HepG2 (cell line): ENCODE results near the gene SH3TC2. TPM values are rescaled to one million over a fixed set of nuclear protein-coding genes. Genes with fewer than 3 reads are reported as not detected.

Experiments
- ATAC-seq: fragments of 200-7000 bp; cut with Tn5 transposase; 3 replicates; pipeline ENCODE4 v1.9.1; 2020; ENCODE audit warnings: mild to moderate bottlenecking, moderate library complexity
- BruUV-seq: library from RNA; stranded (reverse); fragments of 400-500 nt; replicated peaks from 2 replicates; lab custom pipeline; 2021; lab: Mats Ljungman, UMichigan
- CTCF ChIA-PET: fragments of 300-600 bp; formaldehyde crosslinking; extraction: SDS; loops from one replicate; lab custom pipeline; 2021; ENCODE audit warnings: low total read pairs, inconsistent platforms, low intra/inter-chr PET ratio; lab: Yijun Ruan, JAX
- POLR2A ChIA-PET: fragments of 350-600 bp; sonication (Branson Sonifier 250); formaldehyde crosslinking; loops from one replicate; lab custom pipeline; 2020; ENCODE audit warnings: antibody characterized with exemption, inconsistent platforms; lab: Yijun Ruan, JAX
- DNase-seq: peaks from one replicate; pipeline ENCODE4 v3.0.0-alpha.2; 2015; ENCODE audit warnings: low spot score
- FAIRE-seq: peaks from 3 replicates; lab custom pipeline; 2011; peaks lifted over from hg19 to GRCh38; lab: Jason Lieb, UNC
- H2AFZ ChIP-seq: one replicate; pipeline ENCODE4 v1.6.1; 2011; ENCODE audit warnings: low read length, inconsistent platforms
- H3K27ac ChIP-seq: fragments of 300-600 bp; 3 replicates; pipeline ENCODE4 v1.8.0; 2011; ENCODE audit warnings: mixed run types, mild to moderate bottlenecking, mixed read lengths, low read length, inconsistent platforms; ENCODE audit not compliant: insufficient read depth; ENCODE audit errors: extremely low read length
- H3K27me3 ChIP-seq, 2 experiments: fragments of 200-600 bp in 1 of 2; 2 replicates in 1 of 2; 3 replicates in 1 of 2; pipeline versions ENCODE4 v1.6.0 to v1.8.0; 2011; ENCODE audit warnings: low read length in 2 of 2, mild to moderate bottlenecking in 2 of 2, moderate library complexity in 2 of 2, inconsistent platforms in 1 of 2; ENCODE audit not compliant: insufficient read depth in 2 of 2, control insufficient read depth in 1 of 2
- H3K36me3 ChIP-seq, 2 experiments: fragments of 200-600 bp in 1 of 2; replicated peaks in 1 of 2; 2 replicates in 1 of 2; 3 replicates in 1 of 2; pipeline versions ENCODE4 v1.5.1 to v1.8.0; 2011; ENCODE audit warnings: low read length in 2 of 2, inconsistent platforms in 1 of 2; ENCODE audit not compliant: insufficient read depth in 2 of 2, control insufficient read depth in 1 of 2
- H3K4me1 ChIP-seq: 2 replicates; pipeline ENCODE4 v1.5.1; 2012; ENCODE audit warnings: low read length, inconsistent platforms; ENCODE audit not compliant: insufficient read depth
- H3K4me2 ChIP-seq: 2 replicates; pipeline ENCODE4 v1.6.0; 2011; ENCODE audit warnings: low read depth, low read length, inconsistent platforms
- H3K4me3 ChIP-seq, 3 experiments: fragments of 200-600 bp in 1 of 3; sonication (generic), shearing (Covaris generic) in 1 of 3; replicated peaks in 1 of 3; 2 replicates each; pipeline ENCODE4 v1.5.1; 2011 to 2016; ENCODE audit warnings: low read length in 3 of 3, inconsistent platforms in 2 of 3, low read depth in 2 of 3, mild to moderate bottlenecking in 2 of 3, control low read depth in 1 of 3, mixed read lengths in 1 of 3; ENCODE audit not compliant: insufficient read depth in 1 of 3
- H3K79me2 ChIP-seq: one replicate; pipeline ENCODE4 v1.6.1; 2011; ENCODE audit warnings: low read length, inconsistent platforms; ENCODE audit not compliant: insufficient read depth
- H3K9ac ChIP-seq: 2 replicates; pipeline ENCODE4 v1.6.0; 2011; ENCODE audit warnings: mild to moderate bottlenecking, low read depth, low read length, inconsistent platforms; ENCODE audit not compliant: insufficient read depth
- H3K9me3 ChIP-seq: 2 replicates; pipeline ENCODE4 v1.5.1; 2012; ENCODE audit warnings: mild to moderate bottlenecking, low read length
- H4K20me1 ChIP-seq: 2 replicates; pipeline ENCODE4 v1.6.0; 2011; ENCODE audit warnings: inconsistent platforms, mild to moderate bottlenecking, low read length, moderate library complexity; ENCODE audit not compliant: insufficient read depth
- ATF6 ChIP-seq: sonication (generic); formaldehyde crosslinking; conservative IDR thresholded peaks from 2 replicates; pipeline ENCODE4 v1.4.0; 2020; ENCODE audit warnings: missing genetic modification reagents
- CBX1 ChIP-seq: IDR thresholded peaks from one replicate; pipeline ENCODE4 v1.6.1; 2016; ENCODE audit warnings: antibody characterized with exemption, low read depth
- DNMT3B ChIP-seq: conservative IDR thresholded peaks from 2 replicates; pipeline ENCODE4 v1.6.1; 2016; ENCODE audit warnings: missing biosample characterization, control low read depth
- HNF1B ChIP-seq: sonication (generic); formaldehyde crosslinking; IDR thresholded peaks from 2 replicates; pipeline ENCODE4 v1.5.1; 2020; ENCODE audit warnings: mild to moderate bottlenecking, moderate library complexity, missing genetic modification reagents
- ISX ChIP-seq: sonication (generic); formaldehyde crosslinking; conservative IDR thresholded peaks from 2 replicates; pipeline ENCODE4 v1.5.0; 2020; ENCODE audit warnings: missing genetic modification reagents
- MXI1 ChIP-seq: IDR thresholded peaks from 3 replicates; pipeline ENCODE4 v1.6.1; 2012; ENCODE audit warnings: low read depth, low read length, inconsistent platforms, borderline replicate concordance
- THAP11 ChIP-seq: IDR thresholded peaks from 2 replicates; pipeline ENCODE4 v1.6.1; 2016; ENCODE audit warnings: missing biosample characterization, missing genetic modification reagents
- ZNF253 ChIP-seq: sonication (generic); formaldehyde crosslinking; IDR thresholded peaks from 2 replicates; pipeline ENCODE4 v1.8.0; 2022; ENCODE audit warnings: mild to moderate bottlenecking, missing genetic modification reagents, borderline replicate concordance
- ZXDC ChIP-seq: sonication (generic); formaldehyde crosslinking; IDR thresholded peaks from 2 replicates; pipeline ENCODE4 v1.5.0; 2020; ENCODE audit warnings: mild to moderate bottlenecking, missing genetic modification reagents
- WGBS: methylation state at CpG from one replicate; pipeline ENCODE4 v1.1.6; 2017; ENCODE audit warnings: low lambda C conversion rate; 5-methylcytosine and 5-hydroxymethylcytosine counted together
- in situ Hi-C: cut with HindIII; loops from 2 replicates; pipeline ENCODE4 v1.10.0; 2017; ENCODE audit warnings: low pct_unique_long_range_greater_than_20kb; ENCODE audit not compliant: extremely low pct_ligation_motif_present
- intact Hi-C: fragments of 100-400 bp; cut with micrococcal nuclease; formaldehyde crosslinking; loops from one replicate; pipeline ENCODE4 v1.10.0; 2022; ENCODE audit not compliant: unreplicated experiment
- polyA plus RNA-seq, 8 experiments: library from polyadenylated mRNA; depleted of rRNA in 3 of 8; stranded (reverse) in 7 of 8; unstranded in 1 of 8; fragments of >200 nt; fragmentation: Illumina TruSeq in 4 of 8; extraction: Trizol in 4 of 8; gene quantifications; 2 replicates each; pipeline versions ENCODE4 v1.2.1 to v1.2.3, GENCODE V29; 2011 to 2016; ENCODE audit warnings: low read depth in 4 of 8, missing spikeins in 1 of 8, mixed read lengths in 1 of 8; ENCODE audit not compliant: insufficient read depth in 1 of 8
- total RNA-seq, 5 experiments: library from RNA; depleted of rRNA; stranded (reverse); fragments of >200 nt; fragmentation: Illumina TruSeq; extraction: Trizol; gene quantifications; 2 replicates each; pipeline ENCODE4 v1.2.3, GENCODE V29; 2016; ENCODE audit warnings: low read depth in 1 of 5

SH3TC2 gene
- total and polyA plus RNA-seq, 2 of the 13 experiments (the other 11 are each of a cell fraction or from before 2014, with no cell fraction given): 0.34 to 0.71 TPM

GRCh38 chr5:148974642-148975327 is 88.1 kb downstream of the SH3TC2 start:
- whole genome bisulfite sequencing: 42% methylated on average over 6 of the region's 6 CpGs
- in situ Hi-C loops: no loop called here
- no peak overlapping the region for H3K27ac ChIP-seq
- H3K27me3 ChIP-seq: no peaks in the 10 kb centered on the region; a peak in 1 of 5 replicates
- no peak overlapping the region for H3K4me3 ChIP-seq
- H3K9me3 ChIP-seq: no peaks in the 10 kb centered on the region
- ChIA-PET CTCF (no interaction called here), POLR2A (no interaction called here)
- TF ChIP-seq DNMT3B (CRISPR knock-in tag) (no peak), ZNF253 (CRISPR knock-in tag) (no peak), MXI1 (no peak), ATF6 (CRISPR knock-in tag) (no peak), HNF1B (CRISPR knock-in tag) (no peak), ISX (CRISPR knock-in tag) (no peak), CBX1 (no peak), THAP11 (no peak), ZXDC (no peak)
- no peak for ATAC-seq
- no TSS peak for BruUV-seq
- no peaks in the 10 kb centered on the region for H4K20me1 ChIP-seq
- no peak overlapping the region for H3K9ac ChIP-seq
- no peak overlapping the region for H3K4me2 ChIP-seq
- no peaks in the 10 kb centered on the region for H3K79me2 ChIP-seq
- no peak for FAIRE-seq
- intact Hi-C loops: no loop called here
- H2AFZ ChIP-seq: no peak overlapping the region
- DNase-seq: no peak
- H3K36me3 ChIP-seq: no peaks in the 10 kb centered on the region
- H3K4me1 ChIP-seq: no peaks in the 10 kb centered on the region
